HL-60 (cell line): Measurements from ENCODE around the gene PFDN4.

Source experiments
- CTCF ChIP-seq: IDR thresholded peaks from one replicate; pipeline ENCODE4 v1.5.1; 2011; ENCODE audit warnings: low read length, control low read depth, inconsistent platforms; ENCODE audit not compliant: insufficient read depth
- GABPA ChIP-seq: IDR thresholded peaks from 2 replicates; pipeline ENCODE4 v1.6.1; 2012; ENCODE audit warnings: low read depth
- POLR2AphosphoS5 ChIP-seq: IDR thresholded peaks from 2 replicates; pipeline ENCODE4 v1.6.1; 2012; ENCODE audit warnings: low read depth
- REST ChIP-seq: IDR thresholded peaks from 2 replicates; pipeline ENCODE4 v1.6.1; 2012; ENCODE audit warnings: low read depth; ENCODE audit not compliant: insufficient replicate concordance
- SPI1 ChIP-seq: IDR thresholded peaks from 2 replicates; pipeline ENCODE4 v1.6.1; 2012; ENCODE audit warnings: low read depth, mild to moderate bottlenecking, borderline replicate concordance

DNA sequence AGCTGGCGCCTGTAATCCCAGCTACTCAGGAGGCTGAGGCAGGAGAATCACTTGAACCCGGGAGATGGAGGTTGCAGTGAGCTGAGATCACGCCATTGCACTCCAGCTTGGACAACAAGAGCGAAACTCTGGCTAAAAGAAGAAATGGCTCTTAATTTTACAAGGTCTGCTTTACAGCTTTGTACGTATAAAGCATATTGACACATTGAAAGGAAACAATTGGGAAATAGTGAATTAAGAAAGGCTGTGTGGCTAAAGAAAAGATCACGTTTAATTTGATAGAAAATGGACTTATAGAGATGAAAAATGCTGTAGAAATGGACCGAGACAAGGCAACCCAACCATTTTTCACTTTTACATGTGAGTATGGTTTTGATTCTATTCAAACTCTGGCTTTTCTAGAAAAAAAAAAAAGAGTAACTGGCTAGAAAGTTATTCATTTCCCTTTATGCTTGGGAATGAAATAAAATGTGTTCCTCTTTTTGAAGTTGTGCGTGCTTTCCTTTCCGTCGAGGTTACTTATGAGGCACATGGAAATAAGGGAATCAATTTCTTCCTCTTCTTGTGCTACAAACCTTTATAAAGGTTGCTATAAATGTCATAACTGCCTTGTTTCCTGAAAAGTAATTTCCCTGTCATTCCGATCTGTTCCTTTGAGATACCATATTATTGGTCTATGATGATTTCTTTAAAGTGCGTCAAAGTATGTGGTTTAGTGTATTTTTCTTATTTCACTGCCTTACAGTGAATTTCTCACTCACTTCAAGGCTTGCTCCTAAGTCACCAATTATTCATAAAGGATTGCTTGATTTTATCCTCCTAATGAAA is 29.4 kb downstream of the PFDN4 start:
- no peak for TF ChIP-seq CTCF
- TF ChIP-seq POLR2AphosphoS5 = no peak
- no peak for TF ChIP-seq GABPA
- no peak for TF ChIP-seq REST
- peak; percentile 73 for TF ChIP-seq SPI1
